NCI-H2107 treated with DMSO at 0.1 percent for 48 hours (cell line): ENCODE data around the gene AIRE.
"Not testable (repeated sequence)": the region's sequence is repeated elsewhere in the genome, so short reads cannot be mapped to it uniquely, and the experiment has no call there.

ENCODE experiments used
- DNase-seq: peaks from one replicate; lab custom pipeline; 2025; ENCODE audit not compliant: unreplicated experiment; lab: John Stamatoyannopoulos, UW

Gene AIRE

DNA sequence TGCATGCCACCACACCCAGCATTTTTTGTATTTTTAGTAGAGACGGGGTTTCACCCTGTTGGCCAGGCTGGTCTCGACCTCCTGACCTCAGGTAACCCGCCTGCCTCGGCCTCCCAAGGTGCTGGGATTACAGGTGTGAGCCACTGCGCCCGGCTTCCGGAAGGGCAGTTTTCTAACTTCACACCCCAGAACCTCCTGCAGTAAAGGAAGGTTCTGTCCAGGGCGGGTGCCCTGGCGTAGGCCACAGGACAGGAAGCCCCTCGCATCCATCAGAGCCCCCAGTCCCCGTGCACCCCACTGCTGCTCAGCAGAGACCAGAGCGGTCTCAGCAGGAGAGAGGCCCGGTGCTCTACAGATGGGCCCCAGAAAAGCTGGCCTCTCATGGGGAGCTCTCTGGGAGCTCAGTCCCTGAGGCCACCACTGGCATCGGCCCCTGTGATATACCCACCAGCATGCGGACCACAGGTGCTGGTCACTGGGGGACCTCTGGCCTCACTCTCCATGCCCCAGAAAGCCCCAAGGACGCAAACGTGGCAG is 19.9 kb upstream of the AIRE start:
- DNase-seq: no peak

DNA sequence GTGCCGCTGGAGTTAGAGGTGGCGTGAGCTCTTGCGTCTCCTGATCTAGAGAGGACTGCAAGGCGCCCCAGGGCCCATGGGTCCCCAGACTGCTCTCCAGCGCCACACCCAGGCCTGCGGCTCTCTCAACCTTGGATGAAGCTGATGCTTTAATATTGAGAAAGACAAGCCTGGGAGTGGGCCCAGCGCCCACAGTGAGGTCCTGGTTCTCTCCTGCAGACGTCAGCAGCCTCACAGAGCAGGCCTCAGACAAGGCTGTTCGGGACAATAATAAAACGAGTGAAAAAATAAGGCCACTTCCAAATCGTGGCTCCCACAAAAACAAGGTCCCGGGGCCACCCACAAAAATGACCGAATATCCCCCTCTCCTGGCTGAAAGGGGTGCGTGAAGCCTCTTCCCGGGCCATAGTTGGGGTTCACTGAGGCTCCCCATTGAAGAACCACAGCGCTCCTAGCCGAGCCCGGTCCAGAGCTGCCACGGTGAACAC is 18.0 kb upstream of the AIRE start:
- no peak for DNase-seq

DNA sequence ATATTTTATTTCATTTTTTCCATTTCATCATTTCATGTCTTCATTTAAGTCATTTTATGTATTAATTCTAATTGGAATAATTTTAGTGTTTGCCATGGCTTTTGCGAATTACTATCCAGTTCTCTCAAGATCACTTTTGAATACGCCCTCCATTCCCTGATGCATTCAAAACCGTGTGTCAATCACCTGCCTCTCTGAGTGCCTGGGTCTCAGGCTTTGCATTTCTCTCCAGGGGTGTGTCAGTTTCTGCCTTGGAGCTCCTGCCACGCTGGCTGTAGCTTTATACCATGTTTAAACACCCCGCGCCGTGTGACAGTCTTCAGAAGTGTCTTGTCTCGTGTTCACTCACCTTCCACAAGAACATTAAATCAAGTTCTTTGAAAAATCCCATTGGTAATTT is 16.6 kb upstream of the AIRE start:
- no peak for DNase-seq

DNA sequence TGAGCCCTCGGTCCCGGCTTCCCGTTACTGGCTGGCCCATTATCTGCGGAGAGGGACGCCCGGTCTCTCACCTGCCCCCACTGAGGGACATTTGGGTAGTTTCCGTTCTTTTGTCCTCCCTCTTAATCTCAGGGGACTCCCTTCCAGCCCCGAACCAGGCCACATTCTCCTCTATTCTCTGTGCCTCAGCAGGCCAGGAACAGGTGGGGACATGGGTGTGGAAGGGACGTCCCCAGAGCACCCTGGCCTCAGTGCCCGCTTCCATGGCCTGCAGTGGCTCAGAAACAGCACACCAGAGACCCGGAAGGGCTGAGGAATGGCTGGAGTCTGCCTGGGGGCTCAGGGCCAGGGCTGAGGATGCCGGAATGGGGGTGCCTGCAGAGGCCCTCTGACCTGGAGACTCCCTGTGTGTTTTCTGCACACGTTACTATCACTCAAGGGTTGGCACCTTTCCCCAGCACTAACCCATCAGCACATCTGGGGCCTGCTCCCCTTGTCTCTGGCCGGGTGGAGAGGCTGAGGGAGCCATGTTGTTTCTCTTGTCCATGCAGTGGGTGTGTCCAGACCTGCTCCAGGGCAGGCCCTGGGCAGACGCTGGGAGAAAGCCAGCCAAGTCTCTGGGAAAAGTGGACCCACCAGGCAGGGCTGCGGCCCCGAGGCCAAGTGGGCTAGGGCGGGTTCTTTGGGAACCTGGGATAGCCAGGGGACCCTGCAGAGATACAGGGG is 14.0 kb upstream of the AIRE start:
- no peak for DNase-seq

DNA sequence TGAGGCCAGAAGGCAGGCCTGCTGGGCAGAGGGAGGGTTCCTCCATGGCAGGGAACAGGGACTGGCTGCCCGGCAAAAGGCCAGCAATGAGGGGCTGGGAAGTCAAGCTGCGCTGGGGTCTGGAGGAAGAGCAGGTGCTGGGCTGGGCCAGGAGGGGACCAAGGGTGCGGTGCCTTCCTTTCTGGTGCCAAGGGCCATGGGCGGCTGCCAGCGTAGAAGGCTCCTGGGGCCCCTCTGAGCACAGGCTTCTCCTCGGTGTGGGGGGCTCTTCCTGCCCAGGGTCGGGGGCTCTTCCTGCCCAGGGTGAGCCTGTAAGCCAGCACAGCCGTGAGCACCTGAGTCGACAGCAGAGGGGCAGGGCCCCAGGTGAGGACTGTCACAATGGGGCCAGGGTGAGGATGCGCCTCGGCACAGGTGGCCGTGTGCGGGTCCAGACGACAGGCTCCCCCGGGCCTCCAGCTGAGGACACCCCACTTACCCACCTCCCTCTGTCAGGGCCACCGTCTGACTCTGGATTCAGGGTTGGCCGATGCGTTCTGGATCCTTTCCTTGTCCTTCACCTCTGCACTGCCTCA is 13.3 kb upstream of the AIRE start:
- DNase-seq: no peak

DNA sequence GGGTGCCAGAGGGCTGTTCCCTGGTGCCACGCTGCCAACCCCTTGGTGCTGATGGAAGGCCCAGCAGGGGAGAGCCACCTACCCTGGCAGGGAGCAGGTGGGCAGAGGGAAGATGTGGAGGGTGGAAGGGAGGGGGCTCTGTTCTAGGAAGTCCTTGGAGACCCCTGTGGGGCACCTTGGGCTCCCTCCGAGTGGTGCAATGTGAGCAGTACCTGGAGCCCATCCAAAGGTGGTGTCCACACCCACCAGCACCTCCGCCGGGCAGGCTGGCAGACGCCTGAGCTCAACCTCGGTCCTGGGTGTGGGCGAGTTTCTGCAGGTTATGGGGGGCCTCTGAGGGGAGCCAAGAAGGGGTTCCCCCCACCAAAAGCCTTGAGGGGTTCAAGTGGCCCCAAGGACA is 12.6 kb upstream of the AIRE start:
- DNase-seq: no peak

DNA sequence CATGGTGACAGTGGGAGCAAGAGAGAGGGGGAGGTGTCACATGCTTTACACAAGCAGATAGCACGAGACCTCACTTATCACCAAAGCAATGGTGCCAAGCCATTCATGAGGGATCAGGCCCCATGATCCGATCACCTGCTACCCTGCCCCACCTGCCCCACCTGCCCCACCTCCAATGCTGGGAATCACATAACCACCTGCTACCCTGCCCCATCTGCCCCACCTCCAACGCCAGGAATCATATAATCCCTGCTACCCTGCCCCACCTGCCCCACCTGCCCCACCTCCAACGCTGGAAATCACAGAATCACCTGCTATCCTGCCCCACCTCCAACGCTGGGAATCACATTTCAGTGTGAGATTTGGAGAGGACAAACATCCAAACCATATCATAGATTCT is 10.6 kb upstream of the AIRE start:
- DNase-seq: peak; percentile 16

DNA sequence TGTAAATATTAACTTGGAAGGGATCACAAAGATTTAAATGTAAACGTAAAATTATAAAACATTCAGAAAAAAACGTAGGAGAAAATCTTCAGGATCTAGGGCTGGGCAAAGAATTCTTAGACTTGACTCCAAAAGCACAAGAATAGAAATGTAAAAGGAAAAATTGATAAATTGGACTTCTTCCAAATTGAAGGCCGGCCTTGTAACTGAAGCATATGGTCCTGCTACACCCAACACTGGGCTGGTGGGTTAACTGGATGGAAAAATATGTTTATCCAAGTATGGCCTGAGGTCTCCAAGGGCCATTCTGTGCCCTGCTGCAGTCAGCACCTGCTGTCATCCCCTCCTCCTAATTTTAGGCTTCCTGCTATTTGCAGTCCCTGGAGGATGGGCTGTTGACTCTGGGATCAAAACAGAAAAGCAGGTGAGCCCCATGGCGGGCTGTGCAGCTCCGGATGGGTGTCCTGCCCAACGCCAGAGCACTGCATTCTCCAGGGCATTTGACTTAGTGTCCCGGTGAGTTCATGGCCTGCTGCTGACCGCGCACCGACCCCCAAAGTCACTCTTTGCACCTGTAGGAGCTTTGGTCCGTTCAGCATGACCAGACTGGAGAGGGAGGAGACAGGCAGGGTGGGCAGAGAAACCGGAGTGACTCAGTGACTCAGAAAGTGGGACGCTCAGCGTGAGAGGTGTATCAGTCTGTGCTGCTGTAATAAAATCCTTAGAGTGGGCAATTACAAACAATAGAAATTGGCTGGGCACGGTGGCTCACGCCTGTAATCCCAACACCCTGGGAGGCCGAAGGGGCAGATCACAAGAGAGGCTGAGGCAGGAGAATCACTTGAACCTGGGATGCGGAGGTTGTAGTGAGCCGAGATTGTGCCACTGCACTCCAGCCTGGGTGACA is 6.1 kb upstream of the AIRE start:
- peak; percentile 85 for DNase-seq

DNA sequence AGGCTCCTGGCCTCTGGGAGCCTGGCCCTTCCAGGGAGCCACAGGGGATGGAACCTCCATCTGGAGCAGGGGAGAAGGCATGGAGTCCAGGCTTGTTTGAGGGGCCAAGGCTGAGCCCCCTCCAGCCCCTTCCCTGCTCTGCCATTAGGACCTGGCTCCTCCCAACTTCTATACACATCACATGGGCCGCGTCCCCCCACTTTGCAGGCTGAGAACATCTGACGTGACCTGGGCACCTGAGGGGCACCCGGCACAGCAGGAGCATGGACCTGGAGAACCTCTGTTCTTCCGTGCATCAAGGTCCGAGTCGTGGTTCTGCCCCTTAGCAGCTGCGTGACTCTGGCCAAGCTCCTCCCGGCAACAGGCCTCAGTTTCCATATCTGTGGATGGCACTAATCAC is 3.9 kb upstream of the AIRE start:
- no peak for DNase-seq

DNA sequence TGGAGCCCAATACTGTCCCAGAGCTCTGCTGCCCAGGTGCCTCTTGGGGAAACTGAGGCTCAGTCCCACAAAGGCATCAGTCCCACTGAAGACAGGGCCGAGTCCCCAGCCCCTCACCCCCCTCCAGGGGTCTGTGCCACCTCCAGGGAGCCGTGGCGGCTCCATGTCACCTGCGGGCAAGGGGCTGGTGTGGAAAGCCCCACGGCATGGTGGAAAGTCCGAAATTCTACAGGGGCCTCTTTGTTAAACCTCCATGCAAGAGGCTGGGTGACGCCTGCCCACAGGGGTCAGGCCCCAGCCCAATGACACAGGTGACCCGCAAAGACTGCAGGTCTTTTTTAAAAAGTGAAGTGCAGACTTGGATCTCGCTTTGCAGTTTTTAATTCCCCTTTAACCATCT is 3.3 kb upstream of the AIRE start:
- DNase-seq: no peak

DNA sequence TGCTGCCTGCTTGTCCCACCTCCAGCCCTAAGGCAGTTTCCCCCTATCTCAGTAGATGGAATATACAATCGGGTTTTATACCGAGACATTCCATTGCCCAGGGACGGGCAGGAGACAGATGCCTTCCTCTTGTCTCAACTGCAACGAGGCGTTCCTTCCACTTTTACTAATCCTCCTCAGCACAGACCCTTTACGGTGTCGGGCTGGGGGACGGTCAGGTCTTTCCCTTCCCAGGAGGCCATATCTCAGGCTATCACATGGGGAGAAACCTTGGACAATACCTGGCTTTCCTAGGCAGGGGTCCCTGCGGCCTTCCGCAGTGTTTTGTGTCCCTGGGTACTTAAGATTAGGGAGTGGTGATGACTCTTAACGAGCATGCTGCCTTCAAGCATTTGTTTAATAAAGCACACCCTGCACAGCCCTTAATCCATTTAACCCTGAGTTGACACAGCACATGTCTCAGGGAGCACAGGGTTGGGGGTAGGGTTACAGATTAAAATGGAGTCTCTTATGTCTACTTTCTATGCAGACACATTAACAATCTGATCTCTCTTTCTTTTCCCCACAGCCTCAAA is 2.4 kb upstream of the AIRE start:
- not testable (repeated sequence) for DNase-seq

DNA sequence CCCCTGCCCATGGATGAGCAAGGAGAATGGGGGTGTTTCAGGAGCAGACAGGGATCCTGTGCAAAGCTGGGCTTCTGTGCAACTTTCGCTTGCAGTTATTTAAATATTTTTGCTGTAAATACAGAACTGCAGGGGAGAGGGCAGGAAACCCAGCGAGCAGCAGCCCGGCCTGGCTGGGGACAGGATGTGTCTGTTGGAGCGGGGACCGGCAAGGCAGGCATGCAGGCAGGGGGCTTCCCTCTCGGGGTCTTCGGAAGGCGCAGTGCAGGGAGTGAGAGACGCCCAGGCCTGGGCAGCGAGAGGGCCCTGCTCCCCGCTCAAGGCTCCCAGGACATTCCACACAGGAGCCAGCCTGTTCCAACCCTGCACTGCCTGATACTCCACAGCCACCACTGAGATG is 1.7 kb upstream of the AIRE start:
- DNase-seq: no peak

DNA sequence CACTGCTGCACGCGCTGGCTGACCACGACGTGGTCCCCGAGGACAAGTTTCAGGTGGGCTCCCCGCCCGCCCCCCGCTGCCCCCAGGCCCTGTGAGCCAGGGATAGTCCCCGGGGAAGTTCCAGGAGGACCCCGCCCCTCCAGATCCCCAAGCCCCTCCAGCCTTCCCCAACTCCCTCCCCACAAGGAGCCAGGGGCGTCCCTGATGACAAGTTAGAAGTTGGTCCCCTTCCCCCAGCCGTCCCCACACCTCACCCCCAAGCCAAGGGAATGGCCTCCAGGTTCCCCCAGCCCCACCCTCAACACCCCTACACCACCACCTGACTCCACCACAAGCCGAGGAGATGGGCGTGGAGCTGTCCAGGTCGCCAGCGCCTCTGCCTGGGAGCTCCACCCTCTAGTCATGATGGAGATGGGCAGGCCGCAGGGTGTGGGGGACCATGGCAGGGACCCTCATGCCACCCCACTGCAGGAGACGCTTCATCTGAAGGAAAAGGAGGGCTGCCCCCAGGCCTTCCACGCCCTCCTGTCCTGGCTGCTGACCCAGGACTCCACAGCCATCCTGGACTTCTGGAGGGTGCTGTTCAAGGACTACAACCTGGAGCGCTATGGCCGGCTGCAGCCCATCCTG is 525 bp downstream of the AIRE start:
- DNase-seq: no peak

DNA sequence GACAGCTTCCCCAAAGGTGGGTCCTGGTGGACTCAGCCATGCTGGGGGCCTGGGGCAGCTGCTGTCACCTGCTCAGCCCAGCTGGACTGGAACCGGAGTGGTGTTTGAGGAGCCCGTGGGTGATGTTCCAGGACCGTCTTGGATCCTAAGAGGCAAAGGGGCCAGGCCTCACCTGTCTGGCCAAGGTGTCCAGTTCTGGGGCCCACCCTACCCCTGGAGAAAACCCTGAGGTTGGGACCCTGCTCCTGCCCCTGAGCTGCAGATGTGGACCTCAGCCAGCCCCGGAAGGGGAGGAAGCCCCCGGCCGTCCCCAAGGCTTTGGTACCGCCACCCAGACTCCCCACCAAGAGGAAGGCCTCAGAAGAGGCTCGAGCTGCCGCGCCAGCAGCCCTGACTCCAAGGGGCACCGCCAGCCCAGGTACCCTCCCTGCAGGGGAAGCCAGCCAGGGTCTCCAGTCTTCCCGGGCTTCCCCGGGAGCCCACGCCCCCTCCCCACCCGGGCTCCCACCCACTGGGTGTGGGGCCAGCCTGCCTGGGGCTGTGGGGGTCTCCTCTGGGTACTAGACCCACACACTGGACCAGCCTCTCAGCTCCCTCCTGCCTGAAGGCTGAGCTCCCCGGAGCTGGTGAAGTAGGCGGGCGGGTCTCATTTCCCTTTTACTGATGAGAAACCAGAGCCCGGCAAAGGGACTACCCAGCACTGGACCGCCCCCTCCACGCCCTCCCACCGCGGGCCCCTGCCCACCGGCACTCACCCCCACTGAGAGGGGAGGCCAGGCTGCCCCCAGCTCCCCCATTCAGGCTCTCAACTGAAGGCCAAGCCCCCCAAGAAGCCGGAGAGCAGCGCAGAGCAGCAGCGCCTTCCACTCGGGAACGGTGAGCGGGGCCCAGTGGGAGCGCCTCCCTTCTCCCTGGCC is 1.3 kb downstream of the AIRE start:
- DNase-seq: no peak

DNA sequence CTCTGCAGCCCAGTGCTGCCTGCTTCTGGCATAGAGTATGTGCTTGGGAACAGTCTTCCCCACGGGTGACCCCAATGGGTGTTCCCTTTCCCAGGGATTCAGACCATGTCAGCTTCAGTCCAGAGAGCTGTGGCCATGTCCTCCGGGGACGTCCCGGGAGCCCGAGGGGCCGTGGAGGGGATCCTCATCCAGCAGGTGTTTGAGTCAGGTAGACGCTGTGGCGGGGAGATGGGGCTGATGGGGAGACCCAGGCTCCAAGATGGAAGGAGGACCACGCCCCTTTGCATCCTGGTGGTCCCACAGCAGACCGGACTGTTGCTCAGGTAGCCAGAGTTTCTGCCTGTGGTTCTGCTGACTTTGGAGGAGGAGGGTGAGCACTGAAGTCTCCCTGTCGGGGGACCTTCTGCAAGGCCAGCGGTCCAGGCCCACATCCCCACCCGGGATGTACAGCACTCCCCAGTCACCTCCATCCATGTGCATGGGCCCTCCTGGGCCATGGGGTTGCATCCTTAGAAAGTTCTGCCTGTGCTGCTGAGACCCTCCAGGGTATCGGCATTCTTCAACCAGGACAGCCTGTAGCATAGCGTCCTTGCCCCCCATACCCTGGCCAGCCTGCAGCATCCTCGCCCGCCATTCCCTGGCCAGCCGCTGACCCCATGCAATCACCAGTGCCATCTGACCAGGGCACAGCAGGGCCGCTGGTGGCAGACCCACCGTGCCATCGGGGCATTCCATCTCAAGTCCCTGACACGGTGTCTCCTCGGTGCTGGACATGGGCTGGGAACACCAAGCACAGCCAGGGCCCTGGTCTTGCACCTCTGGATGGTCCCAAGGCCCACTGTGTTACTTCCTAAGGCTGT is 2.8 kb downstream of the AIRE start:
- DNase-seq: no peak

DNA sequence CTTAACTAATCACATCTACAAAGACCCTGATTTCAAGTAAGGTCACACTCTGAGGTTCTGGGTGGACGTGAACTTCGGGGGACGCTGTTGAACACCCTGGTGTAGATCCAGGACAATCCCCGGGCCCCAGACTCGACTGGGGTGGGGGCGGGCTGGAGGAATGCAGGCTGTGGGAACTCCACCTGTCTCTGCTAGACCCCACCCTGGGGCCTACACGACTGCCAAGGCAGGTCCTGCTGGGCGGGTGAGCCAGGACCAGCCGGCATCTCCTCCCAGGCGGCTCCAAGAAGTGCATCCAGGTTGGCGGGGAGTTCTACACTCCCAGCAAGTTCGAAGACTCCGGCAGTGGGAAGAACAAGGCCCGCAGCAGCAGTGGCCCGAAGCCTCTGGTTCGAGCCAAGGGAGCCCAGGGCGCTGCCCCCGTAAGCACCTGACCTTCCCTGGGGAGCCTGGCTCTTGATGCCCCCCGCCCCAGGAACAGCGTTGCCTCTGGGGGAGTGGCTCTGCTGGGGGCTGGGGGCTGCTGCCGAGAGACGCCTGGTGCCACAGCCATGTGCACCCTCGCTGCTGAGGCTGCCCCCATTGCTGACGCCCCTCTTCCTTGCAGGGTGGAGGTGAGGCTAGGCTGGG is 3.8 kb downstream of the AIRE start:
- no peak for DNase-seq

DNA sequence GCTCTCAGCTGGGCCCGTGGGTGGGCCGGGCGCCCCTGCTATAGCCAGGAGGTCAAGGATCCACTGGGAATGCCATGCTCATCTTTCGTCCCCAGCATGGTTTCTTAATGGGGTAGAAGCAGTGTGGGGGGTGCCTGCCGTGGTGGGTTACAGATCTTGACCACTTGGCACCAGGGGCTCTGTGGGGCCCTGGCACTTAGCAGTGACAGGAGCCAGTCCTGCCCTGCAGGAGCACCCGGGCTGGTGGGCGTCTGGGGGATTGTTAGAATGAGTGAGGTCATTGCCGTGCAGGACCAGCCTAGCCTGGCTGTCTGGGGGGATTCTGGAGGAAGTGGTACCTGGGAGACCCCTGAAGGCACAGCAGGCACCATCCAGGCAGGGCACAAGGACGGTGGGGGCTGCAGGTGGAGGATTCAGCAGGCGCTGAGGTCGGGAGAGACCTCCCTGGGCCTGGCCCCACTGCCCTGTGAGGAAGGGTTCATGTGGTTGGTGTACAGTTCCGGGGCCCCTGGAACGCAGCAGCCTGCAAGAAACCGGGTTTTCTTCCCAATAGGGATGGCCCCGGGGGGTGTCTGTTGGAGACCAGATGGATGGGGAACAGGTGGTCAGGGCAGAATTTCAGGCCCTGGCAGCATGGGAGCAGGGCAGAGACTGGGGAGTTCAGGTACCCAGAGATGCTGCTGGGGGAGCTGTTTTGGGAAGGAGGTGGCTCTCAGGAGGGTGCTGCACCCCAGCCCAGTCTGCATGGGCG is 4.8 kb downstream of the AIRE start:
- no peak for DNase-seq
